OCI-LY7 (cell line): Measurements from ENCODE around the gene DLGAP1.
A peak's percentile ranks its signal among the peaks of the same experiment; 100 is the strongest.

Experiments
- CTCF ChIP-seq: fragments of 200-600 bp; sonication (generic); conservative IDR thresholded peaks from 2 replicates; pipeline ENCODE4 v1.5.1; 2014; ENCODE audit warnings: mild to moderate bottlenecking, antibody characterized with exemption, low read length, moderate library complexity, mixed read lengths
- EZH2phosphoT487 ChIP-seq: fragments of 200-600 bp; sonication (generic); IDR thresholded peaks from 2 replicates; pipeline ENCODE4 v1.6.1; 2018; ENCODE audit warnings: low read depth, borderline replicate concordance, mild to moderate bottlenecking, mixed run types, antibody characterized with exemption, low read length, moderate library complexity, mixed read lengths

DNA sequence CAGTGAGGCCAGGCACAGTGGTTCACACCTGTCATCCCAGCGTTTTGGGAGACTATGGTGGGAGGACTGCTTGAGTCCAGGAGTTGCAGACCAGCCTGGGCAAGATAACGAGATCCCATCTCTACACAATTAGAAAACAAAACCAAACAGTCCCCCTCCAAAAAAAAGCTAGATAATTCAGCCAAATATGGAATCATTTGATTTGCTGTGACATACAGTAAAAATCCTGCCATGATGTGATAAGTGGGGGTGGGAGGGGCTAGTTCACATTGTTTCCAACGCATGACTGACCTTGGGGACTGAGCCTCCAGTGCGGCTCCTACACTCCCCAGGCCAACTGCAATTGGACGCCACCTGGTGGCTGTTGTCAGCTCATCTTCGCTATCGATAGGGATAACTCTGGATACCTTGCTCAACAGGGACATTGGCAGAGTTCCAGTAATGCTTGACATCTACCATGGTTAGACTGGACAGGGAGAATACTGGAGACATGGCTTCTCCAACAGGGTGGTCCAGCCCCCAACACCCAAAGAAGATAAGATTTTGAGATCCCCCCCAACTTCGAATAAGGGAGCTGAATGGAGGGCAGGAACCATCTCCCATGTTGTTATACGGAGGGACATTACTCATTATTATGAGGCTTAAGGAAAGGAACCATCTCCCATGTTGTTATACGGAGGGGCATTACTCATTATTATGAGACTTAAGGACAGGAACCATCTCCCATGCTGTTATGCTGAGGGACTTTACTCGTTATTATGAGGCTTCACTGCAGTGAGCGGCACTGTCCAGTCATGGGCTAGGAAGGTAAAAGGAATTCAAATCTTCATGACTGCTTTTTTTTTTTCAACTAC is 869.2 kb downstream of the DLGAP1 start:
- TF ChIP-seq CTCF (peak; percentile 98), EZH2phosphoT487 (no peak)
